CD4-positive, alpha-beta T cell (primary cell): ENCODE measurements around the gene PSMD9. TPM values are rescaled to one million over a fixed set of nuclear protein-coding genes. Genes with fewer than 3 reads are reported as not detected.

Experiments
- ATAC-seq: fragments of 200-7000 bp; cut with Tn5 transposase; one replicate; pipeline ENCODE4 v1.10.0; 2022; ENCODE audit warnings: mild to moderate bottlenecking; ENCODE audit not compliant: poor library complexity
- CTCF ChIA-PET: fragments of 350-600 bp; sonication (Branson Sonifier 250); formaldehyde crosslinking; loops from one replicate; lab custom pipeline; 2021; ENCODE audit warnings: antibody characterized with exemption, inconsistent platforms; lab: Charles Lee
- POLR2A ChIA-PET: fragments of 350-600 bp; sonication (Branson Sonifier 250); formaldehyde crosslinking; loops from one replicate; lab custom pipeline; 2021; ENCODE audit warnings: antibody characterized with exemption, inconsistent platforms; lab: Charles Lee
- DNase-seq, 14 experiments: peaks; one replicate each; pipeline ENCODE4 v3.0.0-alpha.2; 2013 to 2020; ENCODE audit warnings: mixed read lengths in 2 of 14
- H3K27ac ChIP-seq, 2 donors: one replicate each; pipeline versions ENCODE4 v1.5.1 to v1.7.0; 2013; ENCODE audit warnings: low read length in 2 of 2, low read depth in 1 of 2, mild to moderate bottlenecking in 1 of 2
- H3K27me3 ChIP-seq, 2 experiments: 1 replicate in 1 of 2; 2 replicates in 1 of 2; pipeline versions ENCODE4 v1.6.1 to v1.7.0; 2013; ENCODE audit warnings: low read length in 2 of 2, control low read depth in 1 of 2, mild to moderate bottlenecking in 1 of 2, moderate library complexity in 1 of 2; ENCODE audit not compliant: insufficient read depth in 2 of 2, control insufficient read depth in 1 of 2
- H3K36me3 ChIP-seq: one replicate; pipeline ENCODE4 v1.6.1; 2013; ENCODE audit warnings: low read length, control low read depth; ENCODE audit not compliant: insufficient read depth
- H3K4me1 ChIP-seq: one replicate; pipeline ENCODE4 v1.6.1; 2013; ENCODE audit warnings: low read length, control low read depth; ENCODE audit not compliant: insufficient read depth
- H3K4me3 ChIP-seq: one replicate; pipeline ENCODE4 v1.5.1; 2013; ENCODE audit warnings: mild to moderate bottlenecking, low read length, moderate library complexity
- H3K9me3 ChIP-seq, 2 experiments: 1 replicate in 1 of 2; 2 replicates in 1 of 2; pipeline versions ENCODE4 v1.6.1 to v1.7.0; 2013; ENCODE audit warnings: low read length in 2 of 2, mild to moderate bottlenecking in 2 of 2, control low read depth in 1 of 2, moderate library complexity in 1 of 2; ENCODE audit not compliant: control insufficient read depth in 1 of 2, insufficient read depth in 1 of 2
- H3K27ac Mint-ChIP-seq: one replicate; pipeline ENCODE4 v1.8.0; 2020; ENCODE audit warnings: mixed read lengths
- H3K27me3 Mint-ChIP-seq: one replicate; pipeline ENCODE4 v1.8.0; 2021; ENCODE audit warnings: mixed read lengths
- H3K36me3 Mint-ChIP-seq: one replicate; pipeline ENCODE4 v1.8.0; 2021; ENCODE audit warnings: low read depth, mixed read lengths
- H3K4me1 Mint-ChIP-seq: one replicate; pipeline ENCODE4 v1.8.0; 2021; ENCODE audit warnings: low read depth, mixed read lengths
- H3K4me3 Mint-ChIP-seq: one replicate; pipeline ENCODE4 v1.8.0; 2020; ENCODE audit warnings: mild to moderate bottlenecking, mixed read lengths
- H3K9me3 Mint-ChIP-seq: one replicate; pipeline ENCODE4 v1.8.0; 2020; ENCODE audit warnings: mixed read lengths
- CTCF ChIP-seq: fragments of 200-600 bp; IDR thresholded peaks from one replicate; pipeline ENCODE4 v1.8.0; 2022; ENCODE audit warnings: antibody characterized with exemption, mild to moderate bottlenecking
- intact Hi-C, 2 experiments: fragments of 100-400 bp; cut with DNase I in 1 of 2; cut with micrococcal nuclease in 1 of 2; formaldehyde crosslinking; loops; one replicate each; pipeline versions ENCODE4 v1.15.1 to v1.9.0; 2023 to 2025; cut with DNase I, micrococcal nuclease
- total RNA-seq, 174 experiments: library from RNA in 2 of 174; stranded (reverse) in 2 of 174; gene quantifications; one replicate each; pipeline ENCODE4 v1.2.3 and lab custom pipeline; 2021 to 2026

The PSMD9 gene
- total RNA-seq, 2 experiments from 2014 or later: 29.5 to 31.8 TPM

GRCh38 chr12:121933522-121934308, 45.1 kb downstream of the PSMD9 start:
- ChIA-PET CTCF (no interaction called here), POLR2A (no interaction called here)
- Histone ChIP-seq H3K27ac (no peak overlapping the region), H3K9me3 (peaks cover 0 to 4% of the 10 kb centered on the region in 2 experiments), H3K27me3 (no peaks in the 10 kb centered on the region), H3K4me3 (no peak overlapping the region), H3K36me3 (no peaks in the 10 kb centered on the region), H3K4me1 (no peaks in the 10 kb centered on the region)
- no peak for DNase-seq
- no peak overlapping the region for H3K27ac Mint-ChIP-seq
- TF ChIP-seq CTCF: no peak
- intact Hi-C loops: no loop called here
- no peaks in the 10 kb centered on the region for H3K9me3 Mint-ChIP-seq
- no peaks in the 10 kb centered on the region for H3K4me1 Mint-ChIP-seq
- H3K36me3 Mint-ChIP-seq: no peaks in the 10 kb centered on the region
- no peak for ATAC-seq
- no peaks in the 10 kb centered on the region for H3K27me3 Mint-ChIP-seq
- H3K4me3 Mint-ChIP-seq: no peak overlapping the region

DNA sequence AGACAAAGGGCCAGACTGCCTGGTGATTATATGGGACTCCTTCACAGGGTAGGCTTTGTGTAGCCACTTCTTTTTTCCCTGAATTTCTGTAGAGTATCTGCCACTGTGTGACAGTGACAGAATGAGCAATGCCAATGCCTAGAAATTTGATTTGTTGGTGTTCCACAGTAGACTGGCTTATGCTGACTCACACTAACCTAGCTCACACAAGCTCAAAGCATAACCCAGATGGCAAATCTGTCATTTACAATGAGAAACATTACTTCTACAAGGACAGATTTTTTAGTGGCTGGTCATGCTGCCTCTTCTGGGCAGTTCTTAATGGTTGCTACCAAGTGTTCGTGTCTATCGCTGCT, 45.7 kb downstream of the PSMD9 start:
- no peak overlapping the region for H3K4me3 ChIP-seq
- Mint-ChIP-seq H3K4me3 (no peak overlapping the region), H3K27ac (no peak overlapping the region), H3K4me1 (peaks cover 4% of the 10 kb centered on the region), H3K27me3 (no peaks in the 10 kb centered on the region), H3K9me3 (no peaks in the 10 kb centered on the region), H3K36me3 (no peaks in the 10 kb centered on the region)
- ATAC-seq: no peak
- POLR2A ChIA-PET: no interaction called here
- CTCF ChIA-PET: no interaction called here
- no peaks in the 10 kb centered on the region for H3K27me3 ChIP-seq
- H3K27ac ChIP-seq: no peak overlapping the region
- H3K4me1 ChIP-seq: no peaks in the 10 kb centered on the region
- DNase-seq: no peak
- no peak for TF ChIP-seq CTCF
- H3K36me3 ChIP-seq: no peaks in the 10 kb centered on the region
- H3K9me3 ChIP-seq: peaks cover 0 to 4% of the 10 kb centered on the region in 2 experiments
- intact Hi-C loops: no loop called here

- ATAC-seq: no peak
- no peaks in the 10 kb centered on the region for H3K9me3 Mint-ChIP-seq
- Histone ChIP-seq H3K27me3 (no peaks in the 10 kb centered on the region), H3K9me3 (peaks cover 0 to 4% of the 10 kb centered on the region in 2 experiments), H3K4me1 (no peaks in the 10 kb centered on the region), H3K36me3 (no peaks in the 10 kb centered on the region), H3K4me3 (no peak overlapping the region), H3K27ac (no peak overlapping the region)
- no peaks in the 10 kb centered on the region for H3K36me3 Mint-ChIP-seq
- TF ChIP-seq CTCF: no peak
- H3K4me1 Mint-ChIP-seq: peaks cover 5% of the 10 kb centered on the region
- intact Hi-C loops: no loop called here
- no peak for DNase-seq
- H3K27me3 Mint-ChIP-seq: no peaks in the 10 kb centered on the region
- CTCF ChIA-PET: no interaction called here
- no peak overlapping the region for H3K27ac Mint-ChIP-seq
- H3K4me3 Mint-ChIP-seq: no peak overlapping the region
- POLR2A ChIA-PET: no interaction called here
These were observed 49.1 kb downstream of the PSMD9 start for GRCh38 chr12:121937654-121938053.
